ENCODE data around the gene SLC4A7.

Gene SLC4A7

GRCh38 chr3:27352047-27352446 lies 132.1 kb downstream of the SLC4A7 start:
- no peak for DNase-seq
- no peak overlapping the region for H2BK120ac ChIP-seq (ENCODE audit: low read depth, low read length)
- no peaks in the 10 kb centered on the region for H3K79me2 ChIP-seq (ENCODE audit: control insufficient read depth, insufficient read depth, low read length)
- H2BK5ac ChIP-seq (ENCODE audit: low read length), result no peak overlapping the region
- no peak overlapping the region for H4K8ac ChIP-seq (ENCODE audit: low read depth, low read length)
- no peak overlapping the region for H3K18ac ChIP-seq (ENCODE audit: low read length)
- no peak overlapping the region for H3K4me3 ChIP-seq (ENCODE audit: low read length)
- no peak overlapping the region for H3K9ac ChIP-seq (ENCODE audit: low read length)
- no peak overlapping the region for H3K4me2 ChIP-seq (ENCODE audit: low read length)
- H3K27ac ChIP-seq (ENCODE audit: low read depth, low read length), result no peak overlapping the region
- no peaks in the 10 kb centered on the region for H3K79me1 ChIP-seq (ENCODE audit: low read length)
- H4K5ac ChIP-seq (ENCODE audit: low read length), result no peak overlapping the region
- H3K23ac ChIP-seq (ENCODE audit: low read length), result no peak overlapping the region
- WGBS (ENCODE audit: extremely low coverage, insufficient coverage, low lambda C conversion rate), result no CpG with 5 or more reads among the region's 3 CpGs
- H2BK15ac ChIP-seq (replicated peaks; ENCODE audit: low read depth), result no peak overlapping the region
- no peaks in the 10 kb centered on the region for H3K4me1 ChIP-seq (ENCODE audit: control insufficient read depth, low read depth, low read length)
- no peak overlapping the region for H3K4ac ChIP-seq (ENCODE audit: low read depth, low read length)
- H3K56ac ChIP-seq (ENCODE audit: low read length), result no peak overlapping the region
- H3K36me3 ChIP-seq (ENCODE audit: control insufficient read depth, insufficient read depth, low read length), result no peaks in the 10 kb centered on the region
- no peak overlapping the region for H2AK5ac ChIP-seq (ENCODE audit: low read length)
- H3K27me3 ChIP-seq (ENCODE audit: insufficient read depth, low read length, poor library complexity), result no peaks in the 10 kb centered on the region

GRCh38 chr3:27349832-27350231 lies 134.4 kb downstream of the SLC4A7 start:
- Histone ChIP-seq H3K27ac (ENCODE audit: low read depth, low read length) (no peak overlapping the region), H3K79me2 (ENCODE audit: control insufficient read depth, insufficient read depth, low read length) (no peaks in the 10 kb centered on the region), H2BK120ac (ENCODE audit: low read depth, low read length) (no peak overlapping the region), H3K36me3 (ENCODE audit: control insufficient read depth, insufficient read depth, low read length) (no peaks in the 10 kb centered on the region), H3K56ac (ENCODE audit: low read length) (no peak overlapping the region), H3K27me3 (ENCODE audit: insufficient read depth, low read length, poor library complexity) (no peaks in the 10 kb centered on the region), H3K4me1 (ENCODE audit: control insufficient read depth, low read depth, low read length) (no peaks in the 10 kb centered on the region), H3K18ac (ENCODE audit: low read length) (no peak overlapping the region), H3K4me3 (ENCODE audit: low read length) (no peak overlapping the region), H4K8ac (ENCODE audit: low read depth, low read length) (no peak overlapping the region), H4K5ac (ENCODE audit: low read length) (no peak overlapping the region), H3K4me2 (ENCODE audit: low read length) (no peak overlapping the region), H3K79me1 (ENCODE audit: low read length) (no peaks in the 10 kb centered on the region), H3K23ac (ENCODE audit: low read length) (no peak overlapping the region), H2BK15ac (replicated peaks; ENCODE audit: low read depth) (no peak overlapping the region), H3K4ac (ENCODE audit: low read depth, low read length) (no peak overlapping the region), H3K9ac (ENCODE audit: low read length) (no peak overlapping the region), H2BK5ac (ENCODE audit: low read length) (no peak overlapping the region), H2AK5ac (ENCODE audit: low read length) (no peak overlapping the region)
- WGBS (ENCODE audit: extremely low coverage, insufficient coverage, low lambda C conversion rate), result no CpG with 5 or more reads among the region's 3 CpGs
- DNase-seq, result no peak

- Histone ChIP-seq H2BK120ac (ENCODE audit: low read depth, low read length) (no peak overlapping the region), H3K27ac (ENCODE audit: low read depth, low read length) (no peak overlapping the region), H4K8ac (ENCODE audit: low read depth, low read length) (no peak overlapping the region), H3K4me1 (ENCODE audit: control insufficient read depth, low read depth, low read length) (no peaks in the 10 kb centered on the region), H4K5ac (ENCODE audit: low read length) (no peak overlapping the region), H3K36me3 (ENCODE audit: control insufficient read depth, insufficient read depth, low read length) (no peaks in the 10 kb centered on the region), H3K23ac (ENCODE audit: low read length) (no peak overlapping the region), H3K27me3 (ENCODE audit: insufficient read depth, low read length, poor library complexity) (no peaks in the 10 kb centered on the region), H3K4me3 (ENCODE audit: low read length) (no peak overlapping the region), H3K56ac (ENCODE audit: low read length) (no peak overlapping the region), H3K79me1 (ENCODE audit: low read length) (no peaks in the 10 kb centered on the region), H3K4ac (ENCODE audit: low read depth, low read length) (no peak overlapping the region), H3K9ac (ENCODE audit: low read length) (no peak overlapping the region), H3K79me2 (ENCODE audit: control insufficient read depth, insufficient read depth, low read length) (no peaks in the 10 kb centered on the region), H2BK5ac (ENCODE audit: low read length) (no peak overlapping the region), H2BK15ac (replicated peaks; ENCODE audit: low read depth) (no peak overlapping the region), H3K18ac (ENCODE audit: low read length) (no peak overlapping the region), H3K4me2 (ENCODE audit: low read length) (no peak overlapping the region), H2AK5ac (ENCODE audit: low read length) (no peak overlapping the region)
- no CpG with 5 or more reads among the region's 11 CpGs for WGBS (ENCODE audit: extremely low coverage, insufficient coverage, low lambda C conversion rate)
- no peak for DNase-seq
Observed at GRCh38 chr3:27345959-27346865, 138.0 kb downstream of the SLC4A7 start.

GRCh38 chr3:27345493-27345892 lies 138.7 kb downstream of the SLC4A7 start:
- no peak overlapping the region for H4K8ac ChIP-seq (ENCODE audit: low read depth, low read length)
- no peaks in the 10 kb centered on the region for H3K79me1 ChIP-seq (ENCODE audit: low read length)
- H3K27ac ChIP-seq (ENCODE audit: low read depth, low read length), result no peak overlapping the region
- no peaks in the 10 kb centered on the region for H3K27me3 ChIP-seq (ENCODE audit: insufficient read depth, low read length, poor library complexity)
- H4K5ac ChIP-seq (ENCODE audit: low read length), result no peak overlapping the region
- H2BK5ac ChIP-seq (ENCODE audit: low read length), result no peak overlapping the region
- no CpG with 5 or more reads among the region's 5 CpGs for WGBS (ENCODE audit: extremely low coverage, insufficient coverage, low lambda C conversion rate)
- H3K36me3 ChIP-seq (ENCODE audit: control insufficient read depth, insufficient read depth, low read length), result no peaks in the 10 kb centered on the region
- H2BK120ac ChIP-seq (ENCODE audit: low read depth, low read length), result no peak overlapping the region
- no peak overlapping the region for H2AK5ac ChIP-seq (ENCODE audit: low read length)
- H3K4ac ChIP-seq (ENCODE audit: low read depth, low read length), result no peak overlapping the region
- no peak overlapping the region for H3K4me3 ChIP-seq (ENCODE audit: low read length)
- H3K23ac ChIP-seq (ENCODE audit: low read length), result no peak overlapping the region
- DNase-seq, result no peak
- no peak overlapping the region for H2BK15ac ChIP-seq (replicated peaks; ENCODE audit: low read depth)
- no peaks in the 10 kb centered on the region for H3K4me1 ChIP-seq (ENCODE audit: control insufficient read depth, low read depth, low read length)
- H3K9ac ChIP-seq (ENCODE audit: low read length), result no peak overlapping the region
- no peak overlapping the region for H3K56ac ChIP-seq (ENCODE audit: low read length)
- no peaks in the 10 kb centered on the region for H3K79me2 ChIP-seq (ENCODE audit: control insufficient read depth, insufficient read depth, low read length)
- H3K18ac ChIP-seq (ENCODE audit: low read length), result no peak overlapping the region
- no peak overlapping the region for H3K4me2 ChIP-seq (ENCODE audit: low read length)

- WGBS (ENCODE audit: extremely low coverage, insufficient coverage, low lambda C conversion rate), result no CpG with 5 or more reads among the region's 2 CpGs
- H3K4me2 ChIP-seq (ENCODE audit: low read length), result no peak overlapping the region
- no peaks in the 10 kb centered on the region for H3K79me1 ChIP-seq (ENCODE audit: low read length)
- no peak for DNase-seq
- H3K79me2 ChIP-seq (ENCODE audit: control insufficient read depth, insufficient read depth, low read length), result no peaks in the 10 kb centered on the region
- no peak overlapping the region for H2BK120ac ChIP-seq (ENCODE audit: low read depth, low read length)
- no peaks in the 10 kb centered on the region for H3K27me3 ChIP-seq (ENCODE audit: insufficient read depth, low read length, poor library complexity)
- H3K23ac ChIP-seq (ENCODE audit: low read length), result no peak overlapping the region
- H3K9ac ChIP-seq (ENCODE audit: low read length), result no peak overlapping the region
- no peak overlapping the region for H2BK5ac ChIP-seq (ENCODE audit: low read length)
- H3K4me1 ChIP-seq (ENCODE audit: control insufficient read depth, low read depth, low read length), result no peaks in the 10 kb centered on the region
- H2AK5ac ChIP-seq (ENCODE audit: low read length), result no peak overlapping the region
- no peak overlapping the region for H4K5ac ChIP-seq (ENCODE audit: low read length)
- H3K27ac ChIP-seq (ENCODE audit: low read depth, low read length), result no peak overlapping the region
- H3K36me3 ChIP-seq (ENCODE audit: control insufficient read depth, insufficient read depth, low read length), result no peaks in the 10 kb centered on the region
- H2BK15ac ChIP-seq (replicated peaks; ENCODE audit: low read depth), result no peak overlapping the region
- no peak overlapping the region for H3K56ac ChIP-seq (ENCODE audit: low read length)
- no peak overlapping the region for H3K4ac ChIP-seq (ENCODE audit: low read depth, low read length)
- no peak overlapping the region for H4K8ac ChIP-seq (ENCODE audit: low read depth, low read length)
- no peak overlapping the region for H3K4me3 ChIP-seq (ENCODE audit: low read length)
- no peak overlapping the region for H3K18ac ChIP-seq (ENCODE audit: low read length)
Observed at GRCh38 chr3:27345045-27345444, 139.1 kb downstream of the SLC4A7 start.

- no peak overlapping the region for H2BK15ac ChIP-seq (replicated peaks; ENCODE audit: low read depth)
- H4K8ac ChIP-seq (ENCODE audit: low read depth, low read length), result no peak overlapping the region
- no peaks in the 10 kb centered on the region for H3K4me1 ChIP-seq (ENCODE audit: control insufficient read depth, low read depth, low read length)
- H3K56ac ChIP-seq (ENCODE audit: low read length), result no peak overlapping the region
- H3K79me2 ChIP-seq (ENCODE audit: control insufficient read depth, insufficient read depth, low read length), result no peaks in the 10 kb centered on the region
- DNase-seq, result no peak
- no peaks in the 10 kb centered on the region for H3K79me1 ChIP-seq (ENCODE audit: low read length)
- H3K4ac ChIP-seq (ENCODE audit: low read depth, low read length), result no peak overlapping the region
- H2AK5ac ChIP-seq (ENCODE audit: low read length), result no peak overlapping the region
- no peaks in the 10 kb centered on the region for H3K27me3 ChIP-seq (ENCODE audit: insufficient read depth, low read length, poor library complexity)
- H3K23ac ChIP-seq (ENCODE audit: low read length), result no peak overlapping the region
- H3K4me3 ChIP-seq (ENCODE audit: low read length), result no peak overlapping the region
- no peak overlapping the region for H3K18ac ChIP-seq (ENCODE audit: low read length)
- WGBS (ENCODE audit: extremely low coverage, insufficient coverage, low lambda C conversion rate), result no CpG with 5 or more reads among the region's 3 CpGs
- no peak overlapping the region for H2BK120ac ChIP-seq (ENCODE audit: low read depth, low read length)
- H3K9ac ChIP-seq (ENCODE audit: low read length), result no peak overlapping the region
- H3K4me2 ChIP-seq (ENCODE audit: low read length), result no peak overlapping the region
- no peak overlapping the region for H2BK5ac ChIP-seq (ENCODE audit: low read length)
- H4K5ac ChIP-seq (ENCODE audit: low read length), result no peak overlapping the region
- no peaks in the 10 kb centered on the region for H3K36me3 ChIP-seq (ENCODE audit: control insufficient read depth, insufficient read depth, low read length)
- no peak overlapping the region for H3K27ac ChIP-seq (ENCODE audit: low read depth, low read length)
Observed at GRCh38 chr3:27344192-27344591, 140.0 kb downstream of the SLC4A7 start.

Measured in mesendoderm (in vitro differentiated cells).